Hepatocyte (in vitro differentiated cells): Measurements from ENCODE around the gene NRARP. TPM values are rescaled to one million over a fixed set of nuclear protein-coding genes. Genes with fewer than 3 reads are reported as not detected.

Experiments used
- DNase-seq: peaks from one replicate; pipeline ENCODE4 v3.0.0-alpha.2; 2016; ENCODE audit warnings: low spot score
- H2AFZ ChIP-seq: fragments of 200-600 bp; sonication (generic); 2 replicates; pipeline ENCODE4 v1.6.0; 2016; ENCODE audit warnings: antibody characterized with exemption, mild to moderate bottlenecking
- H3K27ac ChIP-seq: fragments of 200-600 bp; sonication (generic); 2 replicates; pipeline ENCODE4 v1.5.1; 2016; ENCODE audit warnings: mild to moderate bottlenecking
- H3K27me3 ChIP-seq: fragments of 200-600 bp; sonication (generic); 2 replicates; pipeline ENCODE4 v1.6.1; 2016
- H3K36me3 ChIP-seq: fragments of 200-600 bp; sonication (generic); replicated peaks from 2 replicates; pipeline ENCODE4 v1.5.1; 2016; ENCODE audit warnings: low read depth; ENCODE audit not compliant: insufficient read depth
- H3K4me1 ChIP-seq: fragments of 200-600 bp; sonication (generic); 2 replicates; pipeline ENCODE4 v1.5.1; 2016; ENCODE audit warnings: mild to moderate bottlenecking, moderate library complexity; ENCODE audit not compliant: insufficient read depth
- H3K4me2 ChIP-seq: fragments of 200-600 bp; sonication (generic); 2 replicates; pipeline ENCODE4 v1.6.0; 2016
- H3K4me3 ChIP-seq: fragments of 200-600 bp; sonication (generic); 2 replicates; pipeline ENCODE4 v1.5.1; 2016; ENCODE audit warnings: mild to moderate bottlenecking
- H3K79me2 ChIP-seq: fragments of 200-600 bp; sonication (generic); 2 replicates; pipeline ENCODE4 v1.6.0; 2017; ENCODE audit warnings: mild to moderate bottlenecking
- H3K9me2 ChIP-seq: fragments of 200-600 bp; sonication (generic); replicated peaks from 2 replicates; pipeline ENCODE4 v1.6.0; 2017; ENCODE audit warnings: mild to moderate bottlenecking; ENCODE audit not compliant: insufficient read depth
- H3K9me3 ChIP-seq: fragments of 200-600 bp; sonication (generic); 2 replicates; pipeline ENCODE4 v1.5.1; 2016; ENCODE audit warnings: low read depth, mild to moderate bottlenecking
- H4K20me1 ChIP-seq: fragments of 200-600 bp; sonication (generic); 2 replicates; pipeline ENCODE4 v1.6.0; 2016; ENCODE audit warnings: mild to moderate bottlenecking; ENCODE audit not compliant: insufficient read depth, poor library complexity, severe bottlenecking
- CTCF ChIP-seq: fragments of 200-600 bp; sonication (generic); IDR thresholded peaks from 2 replicates; pipeline ENCODE4 v1.5.1; 2016; ENCODE audit warnings: antibody characterized with exemption, mild to moderate bottlenecking; ENCODE audit not compliant: poor library complexity
- EZH2 ChIP-seq: fragments of 200-600 bp; sonication (generic); IDR thresholded peaks from 2 replicates; pipeline ENCODE4 v1.6.1; 2016; ENCODE audit warnings: antibody characterized with exemption, mild to moderate bottlenecking, borderline replicate concordance
- EZH2phosphoT487 ChIP-seq: fragments of 200-600 bp; sonication (generic); IDR thresholded peaks from one replicate; pipeline ENCODE4 v1.6.1; 2018; ENCODE audit warnings: antibody characterized with exemption, mild to moderate bottlenecking, low read depth, moderate library complexity; ENCODE audit not compliant: unreplicated experiment, severe bottlenecking
- WGBS: methylation state at CpG from one replicate; pipeline ENCODE4 v1.1.6; 2016; ENCODE audit warnings: low lambda C conversion rate; ENCODE audit errors: missing lambda C conversion rate; 5-methylcytosine and 5-hydroxymethylcytosine counted together
- polyA plus RNA-seq: library from polyadenylated mRNA; unstranded; fragments of >200 nt; fragmentation: Nextera tagmentation; extraction: Ambion mirVana; gene quantifications from 2 replicates; pipeline ENCODE4 v1.2.1, GENCODE V29; 2016
- total RNA-seq: library from RNA; depleted of rRNA; stranded (reverse); fragments of >200 nt; gene quantifications from 2 replicates; pipeline ENCODE4 v1.2.3, GENCODE V29; 2014

NRARP gene
- total and polyA plus RNA-seq, 2 experiments from 2014 or later = 5.3 to 18.7 TPM

- DNase-seq = peak; percentile 77
Observed at GRCh38 chr9:137255448-137256114, 46.5 kb downstream of the NRARP start.

GRCh38 chr9:137254624-137255447 lies 47.2 kb downstream of the NRARP start, which contains the start of gene NELFB:
NELFB (plus strand) TSS chr9:137255327.
- Histone ChIP-seq H3K79me2 (peaks cover 20% of the 10 kb centered on the region), H3K4me1 (peaks cover 15% of the 10 kb centered on the region), H2AFZ (peak within 1 kb of the TSS; percentile 78), H3K9me2 (no peaks in the 10 kb centered on the region), H3K36me3 (no peaks in the 10 kb centered on the region), H4K20me1 (peaks cover 7% of the 10 kb centered on the region), H3K4me3 (peak within 1 kb of the TSS; percentile 80), H3K27ac (peak within 1 kb of the TSS; percentile 52), H3K9me3 (no peaks in the 10 kb centered on the region), H3K27me3 (no peaks in the 10 kb centered on the region), H3K4me2 (peak within 1 kb of the TSS; percentile 98)
- peak; percentile 95 for DNase-seq
- WGBS = 0% methylated on average over 18 of the region's 105 CpGs
- no peak for TF ChIP-seq EZH2phosphoT487
- no peak for TF ChIP-seq EZH2
- TF ChIP-seq CTCF = no peak

More at GRCh38 chr9:137255448-137256114, 46.5 kb downstream of the NRARP start:
- no peak for TF ChIP-seq EZH2
- peak overlapping the region; percentile 78 for H2AFZ ChIP-seq
- peak overlapping the region; percentile 98 for H3K4me2 ChIP-seq
- H3K9me2 ChIP-seq = no peaks in the 10 kb centered on the region
- peaks cover 15% of the 10 kb centered on the region for H3K4me1 ChIP-seq
- H3K4me3 ChIP-seq = peak overlapping the region; percentile 80
- peaks cover 20% of the 10 kb centered on the region for H3K79me2 ChIP-seq
- no peaks in the 10 kb centered on the region for H3K36me3 ChIP-seq
- peaks cover 7% of the 10 kb centered on the region for H4K20me1 ChIP-seq
- H3K9me3 ChIP-seq = no peaks in the 10 kb centered on the region
- 7% methylated on average over 23 of the region's 51 CpGs for WGBS
- no peaks in the 10 kb centered on the region for H3K27me3 ChIP-seq
- H3K27ac ChIP-seq = peak overlapping the region; percentile 52

GRCh38 chr9:137253717-137254623 lies 48.1 kb downstream of the NRARP start:
- peak overlapping the region; percentile 43 for H3K4me3 ChIP-seq
- peak overlapping the region; percentile 71 for H2AFZ ChIP-seq
- 52% methylated on average over 18 of the region's 21 CpGs for WGBS
- peak overlapping the region; percentile 36 for H3K27ac ChIP-seq
- peaks cover 7% of the 10 kb centered on the region for H4K20me1 ChIP-seq
- H3K4me2 ChIP-seq = peak overlapping the region; percentile 98
- H3K36me3 ChIP-seq = no peaks in the 10 kb centered on the region
- no peaks in the 10 kb centered on the region for H3K9me2 ChIP-seq
- H3K27me3 ChIP-seq = no peaks in the 10 kb centered on the region
- no peak for DNase-seq
- no peak for TF ChIP-seq CTCF
- TF ChIP-seq EZH2 = no peak
- no peak for TF ChIP-seq EZH2phosphoT487
- H3K79me2 ChIP-seq = peaks cover 20% of the 10 kb centered on the region
- H3K4me1 ChIP-seq = peaks cover 15% of the 10 kb centered on the region
- H3K9me3 ChIP-seq = no peaks in the 10 kb centered on the region
